WTC11 (cell line): ENCODE data around the gene CAST. TPM values are rescaled to one million over a fixed set of nuclear protein-coding genes. Genes with fewer than 3 reads are reported as not detected.

Source experiments
- ATAC-seq: fragments of 200-7000 bp; cut with Tn5 transposase; 2 replicates; pipeline ENCODE4 v1.10.0; 2021; ENCODE audit warnings: mild to moderate bottlenecking, moderate library complexity
- CTCF ChIA-PET: fragments of 300-600 bp; sonication (Branson Sonifier 250); formaldehyde crosslinking; loops from one replicate; lab custom pipeline; 2021; ENCODE audit warnings: antibody characterized with exemption; lab: Charles Lee
- POLR2A ChIA-PET: fragments of 350-600 bp; sonication (Branson Sonifier 250); formaldehyde crosslinking; loops from one replicate; lab custom pipeline; 2021; ENCODE audit warnings: antibody characterized with exemption; lab: Charles Lee
- DNase-seq: peaks from one replicate; pipeline ENCODE4 v3.0.0; 2021; ENCODE audit warnings: low spot score
- H3K27ac Mint-ChIP-seq: 2 replicates; pipeline ENCODE4 v1.8.0; 2021; ENCODE audit warnings: mixed read lengths
- H3K27me3 Mint-ChIP-seq: 2 replicates; pipeline ENCODE4 v1.8.0; 2021; ENCODE audit warnings: low read depth, mild to moderate bottlenecking, moderate library complexity, mixed read lengths
- H3K36me3 Mint-ChIP-seq: 2 replicates; pipeline ENCODE4 v1.8.0; 2021; ENCODE audit warnings: mixed read lengths
- H3K4me1 Mint-ChIP-seq: 2 replicates; pipeline ENCODE4 v1.8.0; 2022; ENCODE audit warnings: mixed read lengths
- H3K4me3 Mint-ChIP-seq: 2 replicates; pipeline ENCODE4 v1.8.0; 2021; ENCODE audit warnings: mild to moderate bottlenecking, moderate library complexity, mixed read lengths
- H3K9me3 Mint-ChIP-seq: 2 replicates; pipeline ENCODE4 v1.8.0; 2021; ENCODE audit warnings: mixed read lengths
- FOXK1 ChIP-seq: sonication (generic); formaldehyde crosslinking; IDR thresholded peaks from 2 replicates; pipeline ENCODE4 v1.8.0; 2022; ENCODE audit warnings: mild to moderate bottlenecking, moderate library complexity, missing genetic modification reagents
- FOXP1 ChIP-seq: sonication (generic); formaldehyde crosslinking; IDR thresholded peaks from 2 replicates; pipeline ENCODE4 v1.8.0; 2022; ENCODE audit warnings: missing genetic modification reagents, mild to moderate bottlenecking, moderate library complexity, borderline replicate concordance
- GRHL2 ChIP-seq: fragments of 250-450 bp; sonication (Bioruptor Pico); IDR thresholded peaks from 2 replicates; pipeline ENCODE4 v1.8.0; 2022; ENCODE audit warnings: mild to moderate bottlenecking, moderate library complexity; ENCODE audit not compliant: insufficient replicate concordance, severe bottlenecking
- GTF2I ChIP-seq: fragments of 250-450 bp; sonication (Bioruptor Pico); conservative IDR thresholded peaks from 2 replicates; pipeline ENCODE4 v1.4.0; 2021; ENCODE audit warnings: mild to moderate bottlenecking
- MAX ChIP-seq: sonication (generic); formaldehyde crosslinking; IDR thresholded peaks from 2 replicates; pipeline ENCODE4 v1.8.0; 2022; ENCODE audit warnings: mild to moderate bottlenecking, missing genetic modification reagents
- MYBL2 ChIP-seq: sonication (generic); formaldehyde crosslinking; IDR thresholded peaks from 2 replicates; pipeline ENCODE4 v1.8.1; 2023; ENCODE audit warnings: mild to moderate bottlenecking, moderate library complexity, missing genetic modification reagents
- NR1H2 ChIP-seq: sonication (generic); formaldehyde crosslinking; IDR thresholded peaks from 2 replicates; pipeline ENCODE4 v1.9.0; 2021; ENCODE audit warnings: mild to moderate bottlenecking, moderate library complexity, missing genetic modification reagents
- NR2C2 ChIP-seq: sonication (generic); formaldehyde crosslinking; IDR thresholded peaks from 2 replicates; pipeline ENCODE4 v1.8.0; 2022; ENCODE audit warnings: mild to moderate bottlenecking, missing genetic modification reagents
- PRDM15 ChIP-seq: sonication (generic); formaldehyde crosslinking; IDR thresholded peaks from 2 replicates; pipeline ENCODE4 v1.8.0; 2022; ENCODE audit warnings: missing genetic modification reagents
- SOX15 ChIP-seq: fragments of 250-450 bp; sonication (Bioruptor Pico); IDR thresholded peaks from 2 replicates; pipeline ENCODE4 v1.9.0; 2021; ENCODE audit warnings: mild to moderate bottlenecking
- SP1 ChIP-seq: sonication (generic); formaldehyde crosslinking; conservative IDR thresholded peaks from 2 replicates; pipeline ENCODE4 v1.8.1; 2022; ENCODE audit warnings: missing genetic modification reagents
- USF1 ChIP-seq: sonication (generic); formaldehyde crosslinking; IDR thresholded peaks from 2 replicates; pipeline ENCODE4 v1.8.0; 2022; ENCODE audit warnings: mild to moderate bottlenecking, missing genetic modification reagents
- ZNF396 ChIP-seq: fragments of 250-450 bp; sonication (Bioruptor Pico); IDR thresholded peaks from 2 replicates; pipeline ENCODE4 v1.8.0; 2021; ENCODE audit warnings: mild to moderate bottlenecking, moderate library complexity, borderline replicate concordance
- ZNF425 ChIP-seq: fragments of 250-450 bp; sonication (Bioruptor Pico); conservative IDR thresholded peaks from 2 replicates; pipeline ENCODE4 v1.9.0; 2021; ENCODE audit warnings: mild to moderate bottlenecking
- ZNF512 ChIP-seq: sonication (generic); formaldehyde crosslinking; IDR thresholded peaks from 2 replicates; pipeline ENCODE4 v1.8.1; 2022; ENCODE audit warnings: missing genetic modification reagents, borderline replicate concordance
- total RNA-seq: library from RNA; stranded (reverse); gene quantifications from 3 replicates; pipeline ENCODE4 v1.2.3, GENCODE V29; 2021
- TF ChIP-seq, protein P1 (sequence below): sonication (generic); formaldehyde crosslinking; IDR thresholded peaks from 2 replicates; pipeline ENCODE4 v1.8.1; 2022; ENCODE audit warnings: mild to moderate bottlenecking, moderate library complexity, missing genetic modification reagents
- TF ChIP-seq, protein P2 (sequence below): sonication (generic); formaldehyde crosslinking; IDR thresholded peaks from 2 replicates; pipeline ENCODE4 v1.8.0; 2023; ENCODE audit warnings: mild to moderate bottlenecking, missing genetic modification reagents
- TF ChIP-seq, protein P3 (sequence below): sonication (generic); formaldehyde crosslinking; IDR thresholded peaks from 2 replicates; pipeline ENCODE4 v1.8.0; 2023; ENCODE audit warnings: missing genetic modification reagents
- TF ChIP-seq, protein P4 (sequence below): fragments of 250-450 bp; sonication (Bioruptor Pico); IDR thresholded peaks from 2 replicates; pipeline ENCODE4 v1.8.0; 2021; ENCODE audit warnings: mild to moderate bottlenecking

Gene CAST
- total RNA-seq, 1 experiment from 2014 or later: 40.0 TPM

- CTCF ChIA-PET: no interaction called here
- H3K4me3 Mint-ChIP-seq: no peak overlapping the region
- H3K9me3 Mint-ChIP-seq: no peaks in the 10 kb centered on the region
- H3K4me1 Mint-ChIP-seq: peaks cover 9% of the 10 kb centered on the region
- no peak for TF ChIP-seq ZNF396 (CRISPR knock-in tag)
- no peak for TF ChIP-seq MAX (CRISPR knock-in tag)
- no peak for TF ChIP-seq NR1H2 (CRISPR knock-in tag)
- no peak for TF ChIP-seq NR2C2
- TF ChIP-seq FOXK1 (CRISPR knock-in tag): no peak
- TF ChIP-seq SOX15 (CRISPR knock-in tag): no peak
- no peak for TF ChIP-seq GRHL2 (CRISPR knock-in tag)
- TF ChIP-seq, protein P1, sequence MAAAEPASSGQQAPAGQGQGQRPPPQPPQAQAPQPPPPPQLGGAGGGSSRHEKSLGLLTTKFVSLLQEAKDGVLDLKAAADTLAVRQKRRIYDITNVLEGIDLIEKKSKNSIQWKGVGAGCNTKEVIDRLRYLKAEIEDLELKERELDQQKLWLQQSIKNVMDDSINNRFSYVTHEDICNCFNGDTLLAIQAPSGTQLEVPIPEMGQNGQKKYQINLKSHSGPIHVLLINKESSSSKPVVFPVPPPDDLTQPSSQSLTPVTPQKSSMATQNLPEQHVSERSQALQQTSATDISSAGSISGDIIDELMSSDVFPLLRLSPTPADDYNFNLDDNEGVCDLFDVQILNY (CRISPR knock-in tag): no peak
- TF ChIP-seq PRDM15 (CRISPR knock-in tag): no peak
- TF ChIP-seq, protein P2, sequence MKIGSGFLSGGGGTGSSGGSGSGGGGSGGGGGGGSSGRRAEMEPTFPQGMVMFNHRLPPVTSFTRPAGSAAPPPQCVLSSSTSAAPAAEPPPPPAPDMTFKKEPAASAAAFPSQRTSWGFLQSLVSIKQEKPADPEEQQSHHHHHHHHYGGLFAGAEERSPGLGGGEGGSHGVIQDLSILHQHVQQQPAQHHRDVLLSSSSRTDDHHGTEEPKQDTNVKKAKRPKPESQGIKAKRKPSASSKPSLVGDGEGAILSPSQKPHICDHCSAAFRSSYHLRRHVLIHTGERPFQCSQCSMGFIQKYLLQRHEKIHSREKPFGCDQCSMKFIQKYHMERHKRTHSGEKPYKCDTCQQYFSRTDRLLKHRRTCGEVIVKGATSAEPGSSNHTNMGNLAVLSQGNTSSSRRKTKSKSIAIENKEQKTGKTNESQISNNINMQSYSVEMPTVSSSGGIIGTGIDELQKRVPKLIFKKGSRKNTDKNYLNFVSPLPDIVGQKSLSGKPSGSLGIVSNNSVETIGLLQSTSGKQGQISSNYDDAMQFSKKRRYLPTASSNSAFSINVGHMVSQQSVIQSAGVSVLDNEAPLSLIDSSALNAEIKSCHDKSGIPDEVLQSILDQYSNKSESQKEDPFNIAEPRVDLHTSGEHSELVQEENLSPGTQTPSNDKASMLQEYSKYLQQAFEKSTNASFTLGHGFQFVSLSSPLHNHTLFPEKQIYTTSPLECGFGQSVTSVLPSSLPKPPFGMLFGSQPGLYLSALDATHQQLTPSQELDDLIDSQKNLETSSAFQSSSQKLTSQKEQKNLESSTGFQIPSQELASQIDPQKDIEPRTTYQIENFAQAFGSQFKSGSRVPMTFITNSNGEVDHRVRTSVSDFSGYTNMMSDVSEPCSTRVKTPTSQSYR (CRISPR knock-in tag): no peak
- no peak for TF ChIP-seq ZNF512
- H3K27me3 Mint-ChIP-seq: no peaks in the 10 kb centered on the region
- H3K27ac Mint-ChIP-seq: no peak overlapping the region
- POLR2A ChIA-PET: no interaction called here
- ATAC-seq (no peak), DNase-seq (no peak)
- no peaks in the 10 kb centered on the region for H3K36me3 Mint-ChIP-seq
These were observed 26.1 kb upstream of the CAST start for GRCh38 chr5:96636046-96636445.

GRCh38 chr5:96636594-96636993 is 25.6 kb upstream of the CAST start:
- Mint-ChIP-seq H3K4me1 (peaks cover 9% of the 10 kb centered on the region), H3K27ac (no peak overlapping the region), H3K36me3 (no peaks in the 10 kb centered on the region), H3K9me3 (no peaks in the 10 kb centered on the region), H3K4me3 (no peak overlapping the region), H3K27me3 (no peaks in the 10 kb centered on the region)
- no peak for ATAC-seq
- POLR2A ChIA-PET: no interaction called here
- CTCF ChIA-PET: no interaction called here
- no peak for DNase-seq
- no peak for TF ChIP-seq MYBL2 (CRISPR knock-in tag)
- TF ChIP-seq, protein P3, sequence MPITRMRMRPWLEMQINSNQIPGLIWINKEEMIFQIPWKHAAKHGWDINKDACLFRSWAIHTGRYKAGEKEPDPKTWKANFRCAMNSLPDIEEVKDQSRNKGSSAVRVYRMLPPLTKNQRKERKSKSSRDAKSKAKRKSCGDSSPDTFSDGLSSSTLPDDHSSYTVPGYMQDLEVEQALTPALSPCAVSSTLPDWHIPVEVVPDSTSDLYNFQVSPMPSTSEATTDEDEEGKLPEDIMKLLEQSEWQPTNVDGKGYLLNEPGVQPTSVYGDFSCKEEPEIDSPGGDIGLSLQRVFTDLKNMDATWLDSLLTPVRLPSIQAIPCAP: no peak
- TF ChIP-seq SP1 (CRISPR knock-in tag): no peak
- no peak for TF ChIP-seq ZNF425 (CRISPR knock-in tag)
- TF ChIP-seq USF1 (CRISPR knock-in tag): no peak
- TF ChIP-seq, protein P4, sequence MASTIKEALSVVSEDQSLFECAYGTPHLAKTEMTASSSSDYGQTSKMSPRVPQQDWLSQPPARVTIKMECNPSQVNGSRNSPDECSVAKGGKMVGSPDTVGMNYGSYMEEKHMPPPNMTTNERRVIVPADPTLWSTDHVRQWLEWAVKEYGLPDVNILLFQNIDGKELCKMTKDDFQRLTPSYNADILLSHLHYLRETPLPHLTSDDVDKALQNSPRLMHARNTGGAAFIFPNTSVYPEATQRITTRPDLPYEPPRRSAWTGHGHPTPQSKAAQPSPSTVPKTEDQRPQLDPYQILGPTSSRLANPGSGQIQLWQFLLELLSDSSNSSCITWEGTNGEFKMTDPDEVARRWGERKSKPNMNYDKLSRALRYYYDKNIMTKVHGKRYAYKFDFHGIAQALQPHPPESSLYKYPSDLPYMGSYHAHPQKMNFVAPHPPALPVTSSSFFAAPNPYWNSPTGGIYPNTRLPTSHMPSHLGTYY (CRISPR knock-in tag): no peak
- no peak for TF ChIP-seq GTF2I
- TF ChIP-seq, protein P1 (CRISPR knock-in tag): no peak
- no peak for TF ChIP-seq FOXP1 (CRISPR knock-in tag)
